DND-41 (cell line): Measurements from ENCODE around the gene FAM236D.
"Not testable (repeated sequence)": the region's sequence is repeated elsewhere in the genome, so short reads cannot be mapped to it uniquely, and the experiment has no call there.

Source experiments
- ATAC-seq: fragments of 200-7000 bp; cut with Tn5 transposase; 3 replicates; pipeline ENCODE4 v1.9.1; 2021; ENCODE audit warnings: low read depth; ENCODE audit not compliant: insufficient read depth
- DNase-seq: peaks from one replicate; pipeline ENCODE4 v3.0.0-alpha.2; 2020
- H2AFZ ChIP-seq: 2 replicates; pipeline ENCODE4 v1.6.0; 2012; ENCODE audit warnings: low read depth, low read length
- H3K27ac ChIP-seq: 2 replicates; pipeline ENCODE4 v1.5.1; 2012; ENCODE audit warnings: low read length, inconsistent platforms
- H3K27me3 ChIP-seq: fragments of 200-600 bp; sonication (generic); 2 replicates; pipeline ENCODE4 v1.6.0; 2012; ENCODE audit warnings: low read length, mild to moderate bottlenecking, inconsistent platforms; ENCODE audit not compliant: insufficient read depth, poor library complexity
- H3K36me3 ChIP-seq: 2 replicates; pipeline ENCODE4 v1.5.1; 2012; ENCODE audit warnings: low read length, inconsistent platforms; ENCODE audit not compliant: insufficient read depth
- H3K4me1 ChIP-seq: 2 replicates; pipeline ENCODE4 v1.5.1; 2012; ENCODE audit warnings: mild to moderate bottlenecking, low read length; ENCODE audit not compliant: insufficient read depth
- H3K4me2 ChIP-seq: 2 replicates; pipeline ENCODE4 v1.6.0; 2012; ENCODE audit warnings: mild to moderate bottlenecking, moderate library complexity, low read length, inconsistent platforms; ENCODE audit not compliant: insufficient read depth
- H3K4me3 ChIP-seq, 2 experiments: fragments of 200-600 bp in 1 of 2; shearing (Covaris generic) in 1 of 2; 2 replicates each; pipeline ENCODE4 v1.5.1; 2012 to 2016; ENCODE audit warnings: inconsistent platforms in 2 of 2, low read length in 2 of 2, mild to moderate bottlenecking in 2 of 2, low read depth in 1 of 2, moderate library complexity in 1 of 2
- H3K79me2 ChIP-seq: 2 replicates; pipeline ENCODE4 v1.6.0; 2012; ENCODE audit warnings: low read length, inconsistent platforms; ENCODE audit not compliant: insufficient read depth
- H3K9ac ChIP-seq: 2 replicates; pipeline ENCODE4 v1.6.0; 2012; ENCODE audit warnings: low read depth, mild to moderate bottlenecking, inconsistent platforms, low read length, moderate library complexity
- H3K9me3 ChIP-seq: 2 replicates; pipeline ENCODE4 v1.5.1; 2012; ENCODE audit warnings: low read length, moderate library complexity, mild to moderate bottlenecking, inconsistent platforms; ENCODE audit not compliant: insufficient read depth, severe bottlenecking
- H4K20me1 ChIP-seq: 2 replicates; pipeline ENCODE4 v1.6.0; 2012; ENCODE audit warnings: low read length; ENCODE audit not compliant: insufficient read depth

Gene FAM236D

GRCh38 chrX:72778146-72778545 is 29.9 kb downstream of the FAM236D start:
- not testable (repeated sequence) for DNase-seq, H3K9me3 ChIP-seq, H3K9ac ChIP-seq, H3K27ac ChIP-seq, H3K4me2 ChIP-seq, H2AFZ ChIP-seq, H3K36me3 ChIP-seq, H4K20me1 ChIP-seq, H3K4me3 ChIP-seq, H3K4me1 ChIP-seq, H3K27me3 ChIP-seq, H3K79me2 ChIP-seq
- peak; percentile 62 for ATAC-seq

GRCh38 chrX:72777467-72777790 is 30.6 kb downstream of the FAM236D start:
- not testable (repeated sequence) for H3K4me2 ChIP-seq, H3K27me3 ChIP-seq, H3K27ac ChIP-seq, DNase-seq, H2AFZ ChIP-seq, H3K9ac ChIP-seq, H3K4me3 ChIP-seq, H3K36me3 ChIP-seq, H4K20me1 ChIP-seq, H3K4me1 ChIP-seq, H3K79me2 ChIP-seq, H3K9me3 ChIP-seq
- peak; percentile 80 for ATAC-seq

GRCh38 chrX:72776653-72777466 is 31.1 kb downstream of the FAM236D start, which contains the start of gene DMRTC1B:
DMRTC1B (plus strand) TSS chrX:72776890; CDS start chrX:72845136, 68,246 bp downstream.
- ATAC-seq: peak; percentile 87
- H4K20me1 ChIP-seq, H3K27ac ChIP-seq, H3K27me3 ChIP-seq, H3K79me2 ChIP-seq, DNase-seq, H3K9ac ChIP-seq, H3K4me2 ChIP-seq, H3K9me3 ChIP-seq, H3K4me3 ChIP-seq, H3K36me3 ChIP-seq, H2AFZ ChIP-seq, H3K4me1 ChIP-seq: not testable (repeated sequence)

- not testable (repeated sequence) for H3K79me2 ChIP-seq, H3K36me3 ChIP-seq, H2AFZ ChIP-seq, H4K20me1 ChIP-seq, ATAC-seq, H3K9me3 ChIP-seq, H3K27ac ChIP-seq, H3K9ac ChIP-seq, H3K27me3 ChIP-seq, H3K4me2 ChIP-seq, H3K4me3 ChIP-seq, H3K4me1 ChIP-seq, DNase-seq
Observed at GRCh38 chrX:72760454-72760853, 47.6 kb downstream of the FAM236D start.
